ENCODE results near the gene CAMTA1.

The CAMTA1 gene

DNA sequence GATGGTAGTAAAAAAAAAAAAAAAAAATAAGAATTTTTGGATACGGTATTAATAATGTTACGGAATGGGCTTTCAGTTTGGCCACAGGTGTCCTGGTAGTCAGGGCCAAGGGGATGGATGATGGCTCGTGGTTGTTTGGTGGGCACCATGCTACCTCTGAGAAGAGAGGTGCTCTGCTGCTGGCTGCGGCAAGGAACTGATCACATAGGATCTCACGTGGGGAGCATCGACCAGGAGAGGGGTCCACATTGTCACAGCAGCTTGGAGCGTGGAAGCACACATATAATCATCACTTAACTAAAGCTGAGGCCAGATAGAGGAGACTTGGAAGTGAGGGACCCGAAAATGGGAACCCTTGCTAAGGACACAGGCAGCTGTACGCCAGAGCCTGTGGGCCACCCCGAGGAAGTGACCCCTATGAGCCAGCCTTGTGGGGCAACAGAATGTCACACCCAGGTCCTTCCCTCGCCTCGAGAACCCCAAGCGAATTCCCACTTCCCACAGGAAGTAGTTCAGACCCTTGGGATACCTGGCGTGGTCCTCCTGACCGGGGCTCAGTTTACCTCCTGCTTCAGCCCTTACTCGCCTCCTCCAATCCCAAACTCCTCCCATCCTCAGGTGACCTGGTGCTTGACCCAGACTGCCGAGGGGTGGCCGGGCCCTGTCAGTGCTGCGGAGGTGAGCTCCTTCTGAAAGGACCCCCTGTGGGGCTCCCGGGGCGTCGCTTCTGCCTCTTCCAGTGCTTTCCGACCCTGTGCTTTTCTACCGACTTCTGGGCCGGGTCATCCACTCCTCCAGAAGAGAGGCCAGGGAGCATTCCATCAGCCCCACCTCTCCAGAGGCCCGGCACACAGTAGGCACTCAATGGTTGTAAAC, 222.0 kb downstream of the CAMTA1 start:
- no peak for DNase-seq (ENCODE audit: low read depth in 3 of 3)

DNA sequence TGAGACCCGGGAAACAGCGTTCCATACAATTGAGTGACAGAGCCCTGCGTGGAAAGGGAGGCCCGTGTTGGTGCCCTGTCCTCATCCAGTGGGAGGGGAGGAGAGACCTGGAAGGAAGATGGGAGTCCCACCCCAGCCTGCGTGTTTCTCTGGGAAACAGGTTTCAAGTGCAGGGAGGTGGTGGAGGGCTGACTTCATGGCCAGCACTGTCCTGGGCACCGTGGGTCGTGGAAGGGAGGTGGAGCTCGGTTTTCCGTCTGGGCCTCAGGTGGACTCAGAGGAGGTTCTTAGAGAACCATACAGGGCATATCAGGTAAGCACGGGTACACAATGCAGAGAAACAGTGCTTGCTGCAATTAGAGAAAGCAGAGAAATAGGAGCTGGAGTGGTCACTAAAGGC, 222.6 kb downstream of the CAMTA1 start:
- DNase-seq (ENCODE audit: low read depth in 3 of 3), result no peak

DNA sequence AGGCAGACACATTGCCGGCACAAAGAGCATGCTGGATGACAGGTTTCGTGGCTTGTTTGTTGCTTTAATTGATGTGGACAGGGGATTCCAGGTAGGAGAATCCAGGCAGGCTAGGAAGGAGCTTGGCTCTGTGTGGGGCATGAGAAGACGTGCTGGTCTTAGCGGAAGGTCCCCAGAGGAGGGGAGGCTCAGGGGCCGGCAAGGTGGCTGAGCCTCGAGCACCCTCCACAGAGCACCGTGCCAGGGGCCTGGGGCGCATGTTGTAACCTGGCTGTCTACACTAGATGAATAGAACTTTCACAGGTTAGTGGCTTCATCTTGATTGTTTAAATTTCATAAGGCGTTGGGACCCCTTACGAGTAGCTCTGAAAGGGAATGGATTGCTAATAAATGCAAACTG, 223.1 kb downstream of the CAMTA1 start:
- no peak for DNase-seq (ENCODE audit: low read depth in 3 of 3)

- DNase-seq (ENCODE audit: low read depth in 3 of 3), result no peak
Measured at GRCh38 chr1:7008975-7009740, 223.9 kb downstream of the CAMTA1 start.

GRCh38 chr1:7009741-7010525, 224.7 kb downstream of the CAMTA1 start:
- DNase-seq (ENCODE audit: low read depth in 3 of 3), result no peak

- no peak for DNase-seq (ENCODE audit: low read depth in 3 of 3)
Measured at GRCh38 chr1:7010534-7011200, 225.4 kb downstream of the CAMTA1 start.

- DNase-seq (ENCODE audit: low read depth in 3 of 3), result no peak
Measured at GRCh38 chr1:7011826-7012225, 226.6 kb downstream of the CAMTA1 start.

DNA sequence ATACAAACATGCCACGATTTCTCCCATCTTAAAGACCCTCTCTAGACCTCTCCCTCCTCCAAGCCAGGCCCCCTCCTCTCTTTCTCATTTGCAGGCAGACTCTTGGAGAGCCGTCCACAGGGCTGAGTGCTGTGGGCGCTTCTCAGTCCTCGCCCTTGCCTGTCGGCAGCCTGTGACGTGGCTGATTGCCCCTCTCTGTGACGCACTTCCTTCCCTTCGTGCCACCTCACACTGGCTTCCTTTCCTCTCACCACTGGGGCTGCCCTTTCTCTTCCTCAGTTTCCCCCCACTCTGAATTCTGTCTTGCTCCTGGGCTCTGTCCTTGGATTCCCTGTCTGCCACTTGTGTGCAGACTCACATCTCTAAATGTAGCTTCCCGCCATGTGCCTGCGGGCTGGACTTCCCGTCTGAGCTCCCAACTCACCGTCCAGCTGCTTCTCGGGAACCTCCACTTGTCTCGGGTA, 227.2 kb downstream of the CAMTA1 start:
- DNase-seq (ENCODE audit: low read depth in 3 of 3), result no peak

GRCh38 chr1:7013833-7014639, 228.8 kb downstream of the CAMTA1 start:
- no peak for DNase-seq (ENCODE audit: low read depth in 3 of 3)

- no peak for DNase-seq (ENCODE audit: low read depth in 3 of 3)
Measured at GRCh38 chr1:7014640-7014930, 229.3 kb downstream of the CAMTA1 start.

- no peak for DNase-seq (ENCODE audit: low read depth in 3 of 3)
Measured at GRCh38 chr1:7015022-7015421, 229.8 kb downstream of the CAMTA1 start.

DNA sequence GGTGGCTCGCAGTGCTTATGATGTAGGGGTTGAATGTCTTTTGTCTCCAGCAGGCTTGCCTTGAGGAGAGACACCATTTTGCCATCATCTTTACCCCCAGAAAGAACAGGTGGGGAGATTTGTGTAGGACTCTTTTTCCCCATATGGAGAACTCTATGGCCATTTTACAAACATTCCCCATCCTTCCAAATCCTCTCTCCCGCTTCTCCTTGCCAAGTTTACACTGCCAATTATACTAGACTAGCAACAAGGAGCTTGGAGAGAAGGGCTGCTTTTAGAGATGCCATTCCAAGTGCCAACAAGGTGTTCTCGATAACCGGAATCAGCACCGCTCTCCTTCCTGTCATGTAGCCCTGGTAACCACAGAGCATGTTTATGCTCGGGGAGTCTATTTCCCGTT, 233.1 kb downstream of the CAMTA1 start:
- no peak for DNase-seq (ENCODE audit: low read depth in 3 of 3)

- DNase-seq (ENCODE audit: low read depth in 3 of 3), result no peak
Measured at GRCh38 chr1:7018826-7019225, 233.6 kb downstream of the CAMTA1 start.

DNA sequence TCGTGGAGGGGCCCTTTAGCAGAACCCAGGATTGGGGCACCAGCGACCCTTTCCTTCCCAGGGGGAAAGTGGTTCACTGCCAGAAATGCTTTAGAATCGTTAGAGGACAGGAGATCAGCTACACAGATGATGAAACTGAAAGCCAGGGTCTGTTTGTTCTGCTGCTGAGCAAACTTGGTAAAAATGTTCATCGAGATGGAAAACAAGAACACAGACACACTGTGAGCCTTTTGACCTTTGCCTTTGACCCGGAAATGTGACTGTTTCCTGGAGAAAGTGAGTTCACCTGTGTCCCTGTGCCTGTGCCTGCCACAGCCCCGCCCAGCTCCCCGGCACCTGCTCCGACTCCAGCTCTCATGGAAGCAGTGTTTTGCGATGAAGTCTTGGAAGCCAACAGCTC, 234.3 kb downstream of the CAMTA1 start:
- no peak for DNase-seq (ENCODE audit: low read depth in 3 of 3)

DNA sequence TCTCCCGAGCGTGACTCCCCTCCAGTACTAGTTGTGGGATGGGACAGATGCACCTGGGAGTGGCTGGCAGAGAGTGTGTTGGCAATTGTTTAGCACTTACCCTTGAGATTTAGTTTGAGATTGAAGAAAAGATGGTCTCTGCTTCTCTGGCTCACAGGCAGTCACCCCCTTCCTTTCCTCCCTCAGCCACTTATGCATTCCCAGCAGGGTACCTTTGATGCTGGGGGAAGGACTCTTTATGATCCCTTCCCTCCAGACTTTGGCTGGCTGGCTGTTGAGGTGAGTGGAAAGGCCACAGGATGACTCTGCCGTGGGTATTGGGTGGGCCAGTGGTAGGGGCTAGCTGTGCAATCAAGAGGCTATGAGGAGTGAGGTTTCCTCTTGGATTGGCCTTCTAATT, 236.8 kb downstream of the CAMTA1 start:
- DNase-seq (ENCODE audit: low read depth in 3 of 3), result no peak

- DNase-seq (ENCODE audit: low read depth in 3 of 3), result no peak
Measured at GRCh38 chr1:7025013-7025412, 239.8 kb downstream of the CAMTA1 start.

GRCh38 chr1:7026169-7026568, 240.9 kb downstream of the CAMTA1 start:
- no peak for DNase-seq (ENCODE audit: low read depth in 3 of 3)

DNA sequence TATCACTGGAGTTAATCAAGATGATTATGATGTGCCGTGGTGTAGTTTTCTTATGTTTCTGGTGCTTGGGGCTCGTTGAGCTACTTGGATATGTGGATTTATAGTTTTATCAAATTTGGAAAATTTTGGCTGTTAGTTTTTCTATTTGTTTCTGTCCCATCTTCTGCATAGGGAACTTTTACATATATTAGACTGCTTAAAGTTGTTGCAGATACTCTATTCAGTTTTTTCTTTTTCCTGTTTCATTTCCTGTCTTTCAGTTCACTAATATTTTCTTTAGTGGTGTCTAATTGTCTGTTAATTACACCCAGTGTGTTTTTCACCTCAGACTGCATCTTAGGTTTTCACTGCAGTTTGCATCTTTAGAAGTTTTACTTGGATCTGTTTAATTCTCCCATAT, 247.7 kb downstream of the CAMTA1 start:
- no peak for DNase-seq (ENCODE audit: low read depth in 3 of 3)

- no peak for DNase-seq (ENCODE audit: low read depth in 3 of 3)
Measured at GRCh38 chr1:7036386-7036785, 251.1 kb downstream of the CAMTA1 start.

DNA sequence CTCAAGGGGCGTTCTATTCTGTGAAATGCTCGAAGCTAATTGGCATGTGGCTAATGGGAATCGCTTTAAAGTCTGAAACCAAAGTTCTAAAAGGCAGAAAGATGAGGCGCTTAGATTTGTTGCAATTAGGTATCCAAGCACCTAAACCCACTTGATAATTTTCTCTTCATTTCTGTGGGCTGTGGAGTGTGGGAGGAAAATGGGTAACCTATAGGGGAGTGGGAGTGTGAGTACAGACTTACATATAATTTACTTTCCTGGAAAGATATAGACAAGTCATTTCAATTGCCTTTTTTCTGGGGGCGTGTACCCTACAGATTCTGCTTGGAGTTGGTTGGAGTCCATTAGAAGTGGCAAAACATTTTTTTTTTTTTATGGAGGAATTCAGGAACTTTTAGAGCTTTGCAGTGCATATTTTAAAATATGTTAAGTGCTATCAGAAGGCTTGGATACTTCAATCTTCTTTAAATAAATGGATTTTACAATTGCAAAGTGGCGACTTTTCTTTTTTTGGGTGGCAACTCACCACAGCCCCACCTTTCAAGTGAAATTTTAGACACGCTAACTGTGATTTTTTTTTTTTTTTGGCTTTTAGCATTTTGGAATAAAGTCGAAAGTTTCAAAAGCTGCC, 254.5 kb downstream of the CAMTA1 start:
- no peak for DNase-seq (ENCODE audit: low read depth in 3 of 3)

All from stimulated activated CD4-positive, alpha-beta T cell treated with anti-CD3 and anti-CD28 coated beads, TNF-alpha, amount 100 ng/mL, for 4 hours (primary cell).